B cell (primary cell): Measurements from ENCODE around the gene RAPGEF6.

Experiments used
- CTCF ChIP-seq: fragments of 200-600 bp; IDR thresholded peaks from one replicate; pipeline ENCODE4 v1.8.0; 2022; ENCODE audit warnings: antibody characterized with exemption, mild to moderate bottlenecking
- EZH2 ChIP-seq: IDR thresholded peaks from 2 replicates; pipeline ENCODE4 v1.6.1; 2012; ENCODE audit warnings: borderline replicate concordance, low read depth, mild to moderate bottlenecking, moderate library complexity, low read length; ENCODE audit not compliant: insufficient read depth, poor library complexity, severe bottlenecking

- TF ChIP-seq CTCF (no peak), EZH2 (no peak)
These were observed 234.4 kb downstream of the RAPGEF6 start for GRCh38 chr5:131400585-131400984.
